GM23338 (cell line): Measurements from ENCODE around the gene KCTD8. TPM values are rescaled to one million over a fixed set of nuclear protein-coding genes. Genes with fewer than 3 reads are reported as not detected.

ENCODE experiments used
- ATAC-seq: fragments of 200-7000 bp; cut with Tn5 transposase; 3 replicates; pipeline ENCODE4 v1.9.1; 2020
- DNase-seq: peaks from one replicate; pipeline ENCODE4 v3.0.0-alpha.2; 2015; ENCODE audit warnings: low spot score
- H2AFZ ChIP-seq: fragments of 200-600 bp; sonication (generic); 2 replicates; pipeline ENCODE4 v1.8.0; 2016; ENCODE audit warnings: antibody characterized with exemption, mild to moderate bottlenecking, moderate library complexity
- H3F3A ChIP-seq: fragments of 200-600 bp; sonication (generic); replicated peaks from 2 replicates; pipeline ENCODE4 v1.8.0; 2017; ENCODE audit warnings: antibody characterized with exemption, mixed run types, low read depth
- H3K27ac ChIP-seq: fragments of 200-600 bp; sonication (generic); 2 replicates; pipeline ENCODE4 v1.6.1; 2016; ENCODE audit warnings: low read depth
- H3K27me3 ChIP-seq: fragments of 200-600 bp; sonication (generic); 2 replicates; pipeline ENCODE4 v1.8.0; 2016; ENCODE audit warnings: mild to moderate bottlenecking, mixed run types, moderate library complexity; ENCODE audit not compliant: insufficient read depth
- H3K36me3 ChIP-seq: fragments of 200-600 bp; sonication (generic); 2 replicates; pipeline ENCODE4 v1.8.0; 2016; ENCODE audit warnings: mild to moderate bottlenecking; ENCODE audit not compliant: insufficient read depth
- H3K4me1 ChIP-seq: fragments of 200-600 bp; sonication (generic); 2 replicates; pipeline ENCODE4 v1.8.0; 2016; ENCODE audit warnings: mild to moderate bottlenecking, moderate library complexity; ENCODE audit not compliant: insufficient read depth
- H3K4me2 ChIP-seq: fragments of 200-600 bp; sonication (generic); 2 replicates; pipeline ENCODE4 v1.7.1; 2017; ENCODE audit warnings: mixed run types
- H3K4me3 ChIP-seq: fragments of 200-600 bp; sonication (generic); 2 replicates; pipeline ENCODE4 v1.6.1; 2016; ENCODE audit warnings: mixed run types
- H3K79me2 ChIP-seq: fragments of 200-600 bp; sonication (generic); replicated peaks from 2 replicates; pipeline ENCODE4 v1.8.0; 2017; ENCODE audit warnings: mild to moderate bottlenecking; ENCODE audit not compliant: insufficient read depth
- H3K9me2 ChIP-seq: fragments of 200-600 bp; sonication (generic); 2 replicates; pipeline ENCODE4 v1.8.0; 2017; ENCODE audit not compliant: insufficient read depth
- H4K20me1 ChIP-seq: fragments of 200-600 bp; sonication (generic); replicated peaks from 2 replicates; pipeline ENCODE4 v1.8.0; 2017; ENCODE audit warnings: mild to moderate bottlenecking; ENCODE audit not compliant: insufficient read depth
- H3K27ac Mint-ChIP-seq: 2 replicates; pipeline ENCODE4 v1.8.0; 2020; ENCODE audit warnings: inconsistent platforms, mild to moderate bottlenecking, moderate library complexity, mixed read lengths
- H3K27me3 Mint-ChIP-seq: 3 replicates; pipeline ENCODE4 v1.8.0; 2022; ENCODE audit warnings: low read depth, mild to moderate bottlenecking, moderate library complexity, mixed read lengths, inconsistent platforms; ENCODE audit not compliant: insufficient read depth, poor library complexity
- H3K36me3 Mint-ChIP-seq: 3 replicates; pipeline ENCODE4 v1.8.0; 2021; ENCODE audit warnings: low read depth, mild to moderate bottlenecking, inconsistent platforms, moderate library complexity, mixed read lengths
- H3K4me1 Mint-ChIP-seq: 3 replicates; pipeline ENCODE4 v1.8.0; 2020; ENCODE audit warnings: mild to moderate bottlenecking, inconsistent platforms, mixed read lengths
- H3K4me3 Mint-ChIP-seq: 3 replicates; pipeline ENCODE4 v1.8.0; 2021; ENCODE audit warnings: moderate library complexity, mild to moderate bottlenecking, inconsistent platforms, mixed read lengths
- H3K9me3 Mint-ChIP-seq: 3 replicates; pipeline ENCODE4 v1.8.0; 2020; ENCODE audit warnings: moderate library complexity, mild to moderate bottlenecking, inconsistent platforms, mixed read lengths
- CREB1 ChIP-seq: fragments of 250-450 bp; sonication (Bioruptor Pico); IDR thresholded peaks from 2 replicates; pipeline ENCODE4 v1.5.0; 2020; ENCODE audit warnings: low read depth, mild to moderate bottlenecking, moderate library complexity
- CTCF ChIP-seq, 2 experiments: fragments of 200-600 bp in 1 of 2; sonication (generic) in 1 of 2; conservative IDR thresholded peaks; 2 replicates each; pipeline versions ENCODE4 v1.5.1 to v1.6.1; 2016 to 2017; ENCODE audit warnings: antibody characterized with exemption in 2 of 2, low read depth in 2 of 2, mild to moderate bottlenecking in 2 of 2, moderate library complexity in 1 of 2
- EZH2 ChIP-seq: fragments of 200-600 bp; sonication (generic); IDR thresholded peaks from one replicate; pipeline ENCODE4 v1.8.0; 2017; ENCODE audit warnings: antibody characterized with exemption, mild to moderate bottlenecking, low read depth; ENCODE audit not compliant: unreplicated experiment
- EZH2phosphoT487 ChIP-seq: fragments of 200-600 bp; sonication (generic); IDR thresholded peaks from one replicate; pipeline ENCODE4 v1.8.1; 2018; ENCODE audit warnings: antibody characterized with exemption; ENCODE audit not compliant: unreplicated experiment
- JUNB ChIP-seq: IDR thresholded peaks from one replicate; pipeline ENCODE4 v1.6.1; 2016; ENCODE audit warnings: antibody characterized with exemption; ENCODE audit not compliant: unreplicated experiment
- NANOG ChIP-seq: IDR thresholded peaks from 2 replicates; pipeline ENCODE4 v1.6.1; 2016; ENCODE audit warnings: antibody characterized with exemption, borderline replicate concordance
- POLR2AphosphoS5 ChIP-seq: IDR thresholded peaks from 2 replicates; pipeline ENCODE4 v1.6.1; 2016; ENCODE audit warnings: antibody characterized with exemption, low read depth
- STAT1 ChIP-seq: IDR thresholded peaks from one replicate; pipeline ENCODE4 v1.6.1; 2016; ENCODE audit warnings: antibody characterized with exemption; ENCODE audit not compliant: unreplicated experiment
- ZNF114 ChIP-seq: fragments of 250-450 bp; sonication (Bioruptor Pico); IDR thresholded peaks from 2 replicates; pipeline ENCODE4 v1.5.0; 2020; ENCODE audit warnings: mild to moderate bottlenecking, moderate library complexity
- ZNF331 ChIP-seq: fragments of 250-450 bp; sonication (Bioruptor Pico); IDR thresholded peaks from 2 replicates; pipeline ENCODE4 v1.5.0; 2020; ENCODE audit warnings: low read depth, mild to moderate bottlenecking, moderate library complexity
- polyA plus RNA-seq: library from polyadenylated mRNA; unstranded; fragments of >200 nt; fragmentation: Nextera tagmentation; extraction: Ambion mirVana; gene quantifications from 2 replicates; pipeline ENCODE4 v1.2.1, GENCODE V29; 2016
- total RNA-seq: library from RNA; depleted of rRNA; stranded (reverse); fragments of >200 nt; shearing (Covaris generic); gene quantifications from 2 replicates; pipeline ENCODE4 v1.2.3, GENCODE V29; 2014
- TF ChIP-seq, protein P1 (sequence below): IDR thresholded peaks from one replicate; pipeline ENCODE4 v1.6.1; 2018; ENCODE audit warnings: antibody characterized with exemption; ENCODE audit not compliant: unreplicated experiment
- TF ChIP-seq, protein P2 (sequence below): fragments of 250-450 bp; sonication (Bioruptor Pico); IDR thresholded peaks from 2 replicates; pipeline ENCODE4 v1.5.0; 2020; ENCODE audit warnings: mild to moderate bottlenecking, moderate library complexity
- TF ChIP-seq, protein P3 (sequence below): IDR thresholded peaks from 2 replicates; pipeline ENCODE4 v1.6.1; 2016; ENCODE audit warnings: antibody characterized with exemption

Gene KCTD8
- total and polyA plus RNA-seq, 2 experiments from 2014 or later = 2.8 to 5.0 TPM

- H3K4me3 ChIP-seq = no peak overlapping the region
- ATAC-seq (no peak), DNase-seq (no peak)
- H3K4me2 ChIP-seq = no peak overlapping the region
- H3K4me1 ChIP-seq = no peaks in the 10 kb centered on the region
- H2AFZ ChIP-seq = no peak overlapping the region
- Mint-ChIP-seq H3K27ac (no peak overlapping the region), H3K36me3 (peaks cover 2% of the 10 kb centered on the region), H3K4me1 (no peaks in the 10 kb centered on the region), H3K27me3 (no peaks in the 10 kb centered on the region), H3K9me3 (no peaks in the 10 kb centered on the region), H3K4me3 (no peak overlapping the region)
- TF ChIP-seq JUNB (no peak), POLR2AphosphoS5 (no peak), EZH2 (no peak), CREB1 (CRISPR knock-in tag) (no peak), STAT1 (no peak), NANOG (no peak), ZNF331 (CRISPR knock-in tag) (no peak), CTCF (conservative IDR thresholded peaks at IDR 0.05; ENCODE audit: low read depth in 2 of 2) (no peak), EZH2phosphoT487 (no peak), ZNF114 (CRISPR knock-in tag) (no peak)
- TF ChIP-seq, protein P1, sequence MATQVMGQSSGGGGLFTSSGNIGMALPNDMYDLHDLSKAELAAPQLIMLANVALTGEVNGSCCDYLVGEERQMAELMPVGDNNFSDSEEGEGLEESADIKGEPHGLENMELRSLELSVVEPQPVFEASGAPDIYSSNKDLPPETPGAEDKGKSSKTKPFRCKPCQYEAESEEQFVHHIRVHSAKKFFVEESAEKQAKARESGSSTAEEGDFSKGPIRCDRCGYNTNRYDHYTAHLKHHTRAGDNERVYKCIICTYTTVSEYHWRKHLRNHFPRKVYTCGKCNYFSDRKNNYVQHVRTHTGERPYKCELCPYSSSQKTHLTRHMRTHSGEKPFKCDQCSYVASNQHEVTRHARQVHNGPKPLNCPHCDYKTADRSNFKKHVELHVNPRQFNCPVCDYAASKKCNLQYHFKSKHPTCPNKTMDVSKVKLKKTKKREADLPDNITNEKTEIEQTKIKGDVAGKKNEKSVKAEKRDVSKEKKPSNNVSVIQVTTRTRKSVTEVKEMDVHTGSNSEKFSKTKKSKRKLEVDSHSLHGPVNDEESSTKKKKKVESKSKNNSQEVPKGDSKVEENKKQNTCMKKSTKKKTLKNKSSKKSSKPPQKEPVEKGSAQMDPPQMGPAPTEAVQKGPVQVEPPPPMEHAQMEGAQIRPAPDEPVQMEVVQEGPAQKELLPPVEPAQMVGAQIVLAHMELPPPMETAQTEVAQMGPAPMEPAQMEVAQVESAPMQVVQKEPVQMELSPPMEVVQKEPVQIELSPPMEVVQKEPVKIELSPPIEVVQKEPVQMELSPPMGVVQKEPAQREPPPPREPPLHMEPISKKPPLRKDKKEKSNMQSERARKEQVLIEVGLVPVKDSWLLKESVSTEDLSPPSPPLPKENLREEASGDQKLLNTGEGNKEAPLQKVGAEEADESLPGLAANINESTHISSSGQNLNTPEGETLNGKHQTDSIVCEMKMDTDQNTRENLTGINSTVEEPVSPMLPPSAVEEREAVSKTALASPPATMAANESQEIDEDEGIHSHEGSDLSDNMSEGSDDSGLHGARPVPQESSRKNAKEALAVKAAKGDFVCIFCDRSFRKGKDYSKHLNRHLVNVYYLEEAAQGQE = no peak
- TF ChIP-seq, protein P2, sequence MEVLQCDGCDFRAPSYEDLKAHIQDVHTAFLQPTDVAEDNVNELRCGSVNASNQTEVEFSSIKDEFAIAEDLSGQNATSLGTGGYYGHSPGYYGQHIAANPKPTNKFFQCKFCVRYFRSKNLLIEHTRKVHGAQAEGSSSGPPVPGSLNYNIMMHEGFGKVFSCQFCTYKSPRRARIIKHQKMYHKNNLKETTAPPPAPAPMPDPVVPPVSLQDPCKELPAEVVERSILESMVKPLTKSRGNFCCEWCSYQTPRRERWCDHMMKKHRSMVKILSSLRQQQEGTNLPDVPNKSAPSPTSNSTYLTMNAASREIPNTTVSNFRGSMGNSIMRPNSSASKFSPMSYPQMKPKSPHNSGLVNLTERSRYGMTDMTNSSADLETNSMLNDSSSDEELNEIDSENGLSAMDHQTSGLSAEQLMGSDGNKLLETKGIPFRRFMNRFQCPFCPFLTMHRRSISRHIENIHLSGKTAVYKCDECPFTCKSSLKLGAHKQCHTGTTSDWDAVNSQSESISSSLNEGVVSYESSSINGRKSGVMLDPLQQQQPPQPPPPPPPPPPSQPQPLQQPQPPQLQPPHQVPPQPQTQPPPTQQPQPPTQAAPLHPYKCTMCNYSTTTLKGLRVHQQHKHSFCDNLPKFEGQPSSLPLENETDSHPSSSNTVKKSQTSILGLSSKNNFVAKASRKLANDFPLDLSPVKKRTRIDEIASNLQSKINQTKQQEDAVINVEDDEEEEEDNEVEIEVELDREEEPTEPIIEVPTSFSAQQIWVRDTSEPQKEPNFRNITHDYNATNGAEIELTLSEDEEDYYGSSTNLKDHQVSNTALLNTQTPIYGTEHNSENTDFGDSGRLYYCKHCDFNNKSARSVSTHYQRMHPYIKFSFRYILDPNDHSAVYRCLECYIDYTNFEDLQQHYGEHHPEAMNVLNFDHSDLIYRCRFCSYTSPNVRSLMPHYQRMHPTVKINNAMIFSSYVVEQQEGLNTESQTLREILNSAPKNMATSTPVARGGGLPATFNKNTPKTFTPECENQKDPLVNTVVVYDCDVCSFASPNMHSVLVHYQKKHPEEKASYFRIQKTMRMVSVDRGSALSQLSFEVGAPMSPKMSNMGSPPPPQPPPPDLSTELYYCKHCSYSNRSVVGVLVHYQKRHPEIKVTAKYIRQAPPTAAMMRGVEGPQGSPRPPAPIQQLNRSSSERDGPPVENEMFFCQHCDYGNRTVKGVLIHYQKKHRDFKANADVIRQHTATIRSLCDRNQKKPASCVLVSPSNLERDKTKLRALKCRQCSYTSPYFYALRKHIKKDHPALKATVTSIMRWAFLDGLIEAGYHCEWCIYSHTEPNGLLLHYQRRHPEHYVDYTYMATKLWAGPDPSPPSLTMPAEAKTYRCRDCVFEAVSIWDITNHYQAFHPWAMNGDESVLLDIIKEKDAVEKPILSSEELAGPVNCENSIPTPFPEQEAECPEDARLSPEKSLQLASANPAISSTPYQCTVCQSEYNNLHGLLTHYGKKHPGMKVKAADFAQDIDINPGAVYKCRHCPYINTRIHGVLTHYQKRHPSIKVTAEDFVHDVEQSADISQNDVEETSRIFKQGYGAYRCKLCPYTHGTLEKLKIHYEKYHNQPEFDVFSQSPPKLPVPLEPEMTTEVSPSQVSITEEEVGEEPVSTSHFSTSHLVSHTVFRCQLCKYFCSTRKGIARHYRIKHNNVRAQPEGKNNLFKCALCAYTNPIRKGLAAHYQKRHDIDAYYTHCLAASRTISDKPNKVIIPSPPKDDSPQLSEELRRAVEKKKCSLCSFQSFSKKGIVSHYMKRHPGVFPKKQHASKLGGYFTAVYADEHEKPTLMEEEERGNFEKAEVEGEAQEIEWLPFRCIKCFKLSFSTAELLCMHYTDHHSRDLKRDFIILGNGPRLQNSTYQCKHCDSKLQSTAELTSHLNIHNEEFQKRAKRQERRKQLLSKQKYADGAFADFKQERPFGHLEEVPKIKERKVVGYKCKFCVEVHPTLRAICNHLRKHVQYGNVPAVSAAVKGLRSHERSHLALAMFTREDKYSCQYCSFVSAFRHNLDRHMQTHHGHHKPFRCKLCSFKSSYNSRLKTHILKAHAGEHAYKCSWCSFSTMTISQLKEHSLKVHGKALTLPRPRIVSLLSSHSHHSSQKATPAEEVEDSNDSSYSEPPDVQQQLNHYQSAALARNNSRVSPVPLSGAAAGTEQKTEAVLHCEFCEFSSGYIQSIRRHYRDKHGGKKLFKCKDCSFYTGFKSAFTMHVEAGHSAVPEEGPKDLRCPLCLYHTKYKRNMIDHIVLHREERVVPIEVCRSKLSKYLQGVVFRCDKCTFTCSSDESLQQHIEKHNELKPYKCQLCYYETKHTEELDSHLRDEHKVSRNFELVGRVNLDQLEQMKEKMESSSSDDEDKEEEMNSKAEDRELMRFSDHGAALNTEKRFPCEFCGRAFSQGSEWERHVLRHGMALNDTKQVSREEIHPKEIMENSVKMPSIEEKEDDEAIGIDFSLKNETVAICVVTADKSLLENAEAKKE (CRISPR knock-in tag) = no peak
- TF ChIP-seq, protein P3, sequence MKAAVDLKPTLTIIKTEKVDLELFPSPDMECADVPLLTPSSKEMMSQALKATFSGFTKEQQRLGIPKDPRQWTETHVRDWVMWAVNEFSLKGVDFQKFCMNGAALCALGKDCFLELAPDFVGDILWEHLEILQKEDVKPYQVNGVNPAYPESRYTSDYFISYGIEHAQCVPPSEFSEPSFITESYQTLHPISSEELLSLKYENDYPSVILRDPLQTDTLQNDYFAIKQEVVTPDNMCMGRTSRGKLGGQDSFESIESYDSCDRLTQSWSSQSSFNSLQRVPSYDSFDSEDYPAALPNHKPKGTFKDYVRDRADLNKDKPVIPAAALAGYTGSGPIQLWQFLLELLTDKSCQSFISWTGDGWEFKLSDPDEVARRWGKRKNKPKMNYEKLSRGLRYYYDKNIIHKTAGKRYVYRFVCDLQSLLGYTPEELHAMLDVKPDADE = no peak
- H3K27ac ChIP-seq = no peak overlapping the region
- H3K9me2 ChIP-seq = 0 out of 2 replicates have a peak, but pooled peaks cover 4% of the 10 kb centered on the region
- H3K79me2 ChIP-seq = no peaks in the 10 kb centered on the region
- no peaks in the 10 kb centered on the region for H3K27me3 ChIP-seq
- H4K20me1 ChIP-seq = no peaks in the 10 kb centered on the region
- no peaks in the 10 kb centered on the region for H3F3A ChIP-seq
- no peaks in the 10 kb centered on the region for H3K36me3 ChIP-seq
Measured at GRCh38 chr4:44279066-44279465, 169.5 kb downstream of the KCTD8 start.
